GM12878 (cell line): ENCODE results near the gene SLC45A2. TPM values are rescaled to one million over a fixed set of nuclear protein-coding genes. Genes with fewer than 3 reads are reported as not detected.
A peak's percentile ranks its signal among the peaks of the same experiment; 100 is the strongest.

Experiments used
- ATF7 ChIP-seq: fragments of 450-650 bp; IDR thresholded peaks from 2 replicates; pipeline ENCODE4 v1.6.1; 2016; ENCODE audit warnings: low read depth, mild to moderate bottlenecking
- BHLHE40 ChIP-seq, 2 experiments: fragments of 450-650 bp in 1 of 2; IDR thresholded peaks; 2 replicates each; pipeline ENCODE4 v1.6.1; 2011 to 2017; ENCODE audit warnings: low read depth in 2 of 2, borderline replicate concordance in 1 of 2, improper control_type of control experiment in 1 of 2, low read length in 1 of 2, mild to moderate bottlenecking in 1 of 2
- BMI1 ChIP-seq: fragments of 450-650 bp; IDR thresholded peaks from 2 replicates; pipeline ENCODE4 v1.6.1; 2016; ENCODE audit warnings: mild to moderate bottlenecking, moderate library complexity, borderline replicate concordance
- BRCA1 ChIP-seq: IDR thresholded peaks from 2 replicates; pipeline ENCODE4 v1.6.1; 2011; ENCODE audit warnings: low read depth, low read length, improper control_type of control experiment
- CBX3 ChIP-seq: fragments of 200-600 bp; sonication (generic); IDR thresholded peaks from 2 replicates; pipeline ENCODE4 v1.6.1; 2016; ENCODE audit warnings: low read depth, borderline replicate concordance
- CTCF ChIP-seq, 3 experiments: IDR thresholded peaks in 2 of 3; conservative IDR thresholded peaks in 1 of 3; 2 replicates each; pipeline ENCODE4 v1.5.1; 2011; ENCODE audit warnings: low read depth in 3 of 3, low read length in 3 of 3, mild to moderate bottlenecking in 3 of 3, control low read depth in 2 of 3, moderate library complexity in 2 of 3, inconsistent platforms in 1 of 3, mixed read lengths in 1 of 3; ENCODE audit not compliant: control insufficient read depth in 2 of 3, insufficient read depth in 1 of 3; ENCODE audit errors: extremely low read depth in 1 of 3
- DPF2 ChIP-seq: fragments of 450-650 bp; IDR thresholded peaks from 2 replicates; pipeline ENCODE4 v1.6.1; 2017; ENCODE audit warnings: mild to moderate bottlenecking
- ELK1 ChIP-seq: IDR thresholded peaks from 2 replicates; pipeline ENCODE4 v1.6.1; 2012; ENCODE audit warnings: low read depth, low read length, improper control_type of control experiment
- GATAD2B ChIP-seq: fragments of 450-650 bp; conservative IDR thresholded peaks from 2 replicates; pipeline ENCODE4 v1.6.1; 2017; ENCODE audit warnings: low read depth, mild to moderate bottlenecking, moderate library complexity
- IKZF1 ChIP-seq: fragments of 450-650 bp; conservative IDR thresholded peaks from 2 replicates; pipeline ENCODE4 v1.6.1; 2017; ENCODE audit warnings: antibody characterized with exemption, mild to moderate bottlenecking
- IKZF2 ChIP-seq, 2 experiments: fragments of 450-650 bp; IDR thresholded peaks; 2 replicates each; pipeline ENCODE4 v1.6.1; 2017; ENCODE audit warnings: mild to moderate bottlenecking in 2 of 2, moderate library complexity in 2 of 2
- NR2F1 ChIP-seq: fragments of 450-650 bp; conservative IDR thresholded peaks from 2 replicates; pipeline ENCODE4 v1.6.1; 2017; ENCODE audit warnings: mild to moderate bottlenecking
- TCF7 ChIP-seq: IDR thresholded peaks from 2 replicates; pipeline ENCODE4 v1.6.1; 2014; ENCODE audit warnings: antibody characterized with exemption, borderline replicate concordance
- WRNIP1 ChIP-seq: IDR thresholded peaks from 2 replicates; pipeline ENCODE4 v1.6.1; 2011; ENCODE audit warnings: low read depth, low read length, improper control_type of control experiment, borderline replicate concordance
- ZNF384 ChIP-seq: IDR thresholded peaks from 2 replicates; pipeline ENCODE4 v1.6.1; 2012; ENCODE audit warnings: low read depth, mild to moderate bottlenecking, low read length, improper control_type of control experiment, borderline replicate concordance
- polyA plus RNA-seq, 11 experiments: library from polyadenylated mRNA; depleted of rRNA in 4 of 11; unstranded in 6 of 11; stranded (reverse) in 5 of 11; fragments of >200 nt; fragmentation: Nextera tagmentation in 4 of 11; fragmentation: Illumina TruSeq in 1 of 11; extraction: Ambion mirVana in 4 of 11; extraction: Trizol in 1 of 11; gene quantifications; 1 replicate in 1 of 11; 2 replicates in 10 of 11; pipeline versions ENCODE4 v1.2.1 to v1.2.3, GENCODE V29; 2011 to 2016; ENCODE audit warnings: inconsistent platforms in 2 of 11, missing spikeins in 2 of 11, low read depth in 1 of 11
- total RNA-seq, 4 experiments: library from RNA; depleted of rRNA in 3 of 4; stranded (reverse); fragments of >200 nt in 3 of 4; fragmentation: Illumina TruSeq in 1 of 4; extraction: Trizol in 1 of 4; gene quantifications; 2 replicates each; pipeline versions ENCODE4 v1.2.1 to v1.2.3, GENCODE V29; 2013 to 2021
- TF ChIP-seq, protein P1 (sequence below): fragments of 450-650 bp; IDR thresholded peaks from 2 replicates; pipeline ENCODE4 v1.6.1; 2017; ENCODE audit warnings: mild to moderate bottlenecking, low read depth, inconsistent platforms; ENCODE audit not compliant: poor library complexity, severe bottlenecking
- TF ChIP-seq, protein P2 (sequence below): fragments of 450-650 bp; IDR thresholded peaks from 2 replicates; pipeline ENCODE4 v1.6.1; 2017; ENCODE audit warnings: low read depth, mild to moderate bottlenecking, moderate library complexity
- TF ChIP-seq, protein P3 (sequence below): fragments of 450-650 bp; IDR thresholded peaks from 2 replicates; pipeline ENCODE4 v1.6.1; 2016; ENCODE audit warnings: mild to moderate bottlenecking

The SLC45A2 gene
- total and polyA plus RNA-seq, 10 of the 15 experiments (the other 5 are each of a cell fraction or from before 2014, with no cell fraction given), result 0.06 to 0.07 TPM; not detected in 8

DNA sequence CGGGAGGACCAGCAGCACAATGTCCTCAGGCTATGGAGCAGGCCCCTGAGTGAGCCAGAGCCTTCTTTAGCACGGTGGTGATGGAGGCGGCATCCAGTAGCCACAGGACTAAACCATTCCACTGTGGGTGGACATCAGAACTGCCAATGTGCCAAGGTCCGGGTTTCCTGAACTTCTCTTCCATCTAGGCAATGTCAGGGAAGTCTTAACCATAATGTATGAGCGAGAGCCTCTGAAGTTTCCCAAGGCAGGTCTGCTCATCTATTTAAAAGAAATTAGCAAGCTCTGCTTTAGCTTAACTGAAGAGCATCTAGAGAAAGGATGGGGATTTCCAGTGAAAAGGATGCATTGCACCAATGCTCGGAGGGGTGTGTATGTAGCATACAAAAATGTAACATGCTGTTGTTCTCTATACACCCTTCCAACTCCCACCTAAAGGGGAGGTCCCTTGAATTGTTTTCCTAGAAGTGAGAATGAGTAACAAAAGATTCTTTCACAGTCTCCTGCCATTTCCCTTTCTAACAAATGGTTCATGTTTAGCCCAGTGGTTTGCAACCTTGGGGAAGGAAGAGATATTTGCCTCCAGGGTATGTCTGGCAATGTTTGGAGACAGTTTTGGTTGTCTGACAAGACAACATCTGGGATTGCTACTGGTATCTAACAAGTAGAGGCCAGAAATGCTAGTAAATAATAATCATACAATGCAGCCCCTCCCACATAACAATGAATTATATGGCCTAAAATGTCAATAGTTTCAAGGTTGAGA is 54.4 kb downstream of the SLC45A2 start (continued):
- TF ChIP-seq, protein P1, sequence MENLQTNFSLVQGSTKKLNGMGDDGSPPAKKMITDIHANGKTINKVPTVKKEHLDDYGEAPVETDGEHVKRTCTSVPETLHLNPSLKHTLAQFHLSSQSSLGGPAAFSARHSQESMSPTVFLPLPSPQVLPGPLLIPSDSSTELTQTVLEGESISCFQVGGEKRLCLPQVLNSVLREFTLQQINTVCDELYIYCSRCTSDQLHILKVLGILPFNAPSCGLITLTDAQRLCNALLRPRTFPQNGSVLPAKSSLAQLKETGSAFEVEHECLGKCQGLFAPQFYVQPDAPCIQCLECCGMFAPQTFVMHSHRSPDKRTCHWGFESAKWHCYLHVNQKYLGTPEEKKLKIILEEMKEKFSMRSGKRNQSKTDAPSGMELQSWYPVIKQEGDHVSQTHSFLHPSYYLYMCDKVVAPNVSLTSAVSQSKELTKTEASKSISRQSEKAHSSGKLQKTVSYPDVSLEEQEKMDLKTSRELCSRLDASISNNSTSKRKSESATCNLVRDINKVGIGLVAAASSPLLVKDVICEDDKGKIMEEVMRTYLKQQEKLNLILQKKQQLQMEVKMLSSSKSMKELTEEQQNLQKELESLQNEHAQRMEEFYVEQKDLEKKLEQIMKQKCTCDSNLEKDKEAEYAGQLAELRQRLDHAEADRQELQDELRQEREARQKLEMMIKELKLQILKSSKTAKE, result no peak
- no peak for TF ChIP-seq CBX3
- TF ChIP-seq, protein P2, sequence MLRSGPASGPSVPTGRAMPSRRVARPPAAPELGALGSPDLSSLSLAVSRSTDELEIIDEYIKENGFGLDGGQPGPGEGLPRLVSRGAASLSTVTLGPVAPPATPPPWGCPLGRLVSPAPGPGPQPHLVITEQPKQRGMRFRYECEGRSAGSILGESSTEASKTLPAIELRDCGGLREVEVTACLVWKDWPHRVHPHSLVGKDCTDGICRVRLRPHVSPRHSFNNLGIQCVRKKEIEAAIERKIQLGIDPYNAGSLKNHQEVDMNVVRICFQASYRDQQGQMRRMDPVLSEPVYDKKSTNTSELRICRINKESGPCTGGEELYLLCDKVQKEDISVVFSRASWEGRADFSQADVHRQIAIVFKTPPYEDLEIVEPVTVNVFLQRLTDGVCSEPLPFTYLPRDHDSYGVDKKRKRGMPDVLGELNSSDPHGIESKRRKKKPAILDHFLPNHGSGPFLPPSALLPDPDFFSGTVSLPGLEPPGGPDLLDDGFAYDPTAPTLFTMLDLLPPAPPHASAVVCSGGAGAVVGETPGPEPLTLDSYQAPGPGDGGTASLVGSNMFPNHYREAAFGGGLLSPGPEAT, result peak; percentile 38; the same call in 1 of the 2 replicates
- TF ChIP-seq BHLHE40 (IDR thresholded peaks at IDR 0.05; ENCODE audit: borderline replicate concordance in 1 of 2, low read depth in 2 of 2, low read length in 1 of 2), result 0 out of 4 replicates have a peak, but pooled peaks of 1 of the 2 experiments have one; percentile 14
- TF ChIP-seq NR2F1, result no peak
- TF ChIP-seq TCF7, result no peak
- TF ChIP-seq IKZF2 (IDR thresholded peaks at IDR 0.05), result peak; percentile 24 to 45; a peak in 2 of 4 replicates
- TF ChIP-seq, protein P3, sequence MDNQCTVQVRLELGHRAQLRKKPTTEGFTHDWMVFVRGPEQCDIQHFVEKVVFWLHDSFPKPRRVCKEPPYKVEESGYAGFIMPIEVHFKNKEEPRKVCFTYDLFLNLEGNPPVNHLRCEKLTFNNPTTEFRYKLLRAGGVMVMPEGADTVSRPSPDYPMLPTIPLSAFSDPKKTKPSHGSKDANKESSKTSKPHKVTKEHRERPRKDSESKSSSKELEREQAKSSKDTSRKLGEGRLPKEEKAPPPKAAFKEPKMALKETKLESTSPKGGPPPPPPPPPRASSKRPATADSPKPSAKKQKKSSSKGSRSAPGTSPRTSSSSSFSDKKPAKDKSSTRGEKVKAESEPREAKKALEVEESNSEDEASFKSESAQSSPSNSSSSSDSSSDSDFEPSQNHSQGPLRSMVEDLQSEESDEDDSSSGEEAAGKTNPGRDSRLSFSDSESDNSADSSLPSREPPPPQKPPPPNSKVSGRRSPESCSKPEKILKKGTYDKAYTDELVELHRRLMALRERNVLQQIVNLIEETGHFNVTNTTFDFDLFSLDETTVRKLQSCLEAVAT, result peak; percentile 43; the same call in 1 of the 2 replicates
- TF ChIP-seq GATAD2B, result 0 out of 2 replicates have a peak, but pooled peaks have one; percentile 19
- TF ChIP-seq IKZF1, result peak; percentile 44
- no peak for TF ChIP-seq DPF2
- no peak for TF ChIP-seq WRNIP1
- peak; percentile 63 for TF ChIP-seq ATF7
- no peak for TF ChIP-seq CTCF (IDR thresholded peaks at IDR 0.05 in 2 of 3, conservative IDR thresholded peaks at IDR 0.05 in 1 of 3; ENCODE audit: control insufficient read depth in 2 of 3, extremely low read depth in 1 of 3, insufficient read depth in 1 of 3, low read depth in 3 of 3, low read length in 3 of 3)
- TF ChIP-seq BRCA1, result no peak
- TF ChIP-seq BMI1, result no peak
- no peak for TF ChIP-seq ZNF384
- no peak for TF ChIP-seq ELK1
